GM12878 (cell line): ENCODE results near the gene CALN1. TPM values are rescaled to one million over a fixed set of nuclear protein-coding genes. Genes with fewer than 3 reads are reported as not detected.

Experiments used
- ATAC-seq: fragments of 200-7000 bp; cut with Tn5 transposase; 3 replicates; pipeline ENCODE4 v1.9.1; 2020; ENCODE audit warnings: mild to moderate bottlenecking, moderate library complexity
- BruUV-seq: library from RNA; stranded (reverse); fragments of 400-500 nt; replicated peaks from 2 replicates; lab custom pipeline; 2021; lab: Mats Ljungman, UMichigan
- CTCF ChIA-PET: fragments of 300-600 bp; sonication (Branson Sonifier 250); formaldehyde crosslinking; extraction: SDS; loops from one replicate; lab custom pipeline; 2021; ENCODE audit warnings: inconsistent platforms; lab: Yijun Ruan, JAX
- POLR2A ChIA-PET: fragments of 350-600 bp; formaldehyde crosslinking; extraction: SDS; loops from one replicate; lab custom pipeline; 2021; ENCODE audit warnings: inconsistent platforms; lab: Charles Lee
- RAD21 ChIA-PET: fragments of 300-600 bp; sonication (Branson Sonifier 250); formaldehyde crosslinking; loops from one replicate; lab custom pipeline; 2023; ENCODE audit warnings: antibody characterized with exemption; ENCODE audit not compliant: unreplicated experiment; lab: Charles Lee
- SMC1A ChIA-PET: fragments of 300-600 bp; sonication (Branson Sonifier 250); formaldehyde crosslinking; loops from one replicate; lab custom pipeline; 2023; ENCODE audit not compliant: unreplicated experiment, uncharacterized antibody; lab: Charles Lee
- DNase-seq: peaks from one replicate; pipeline ENCODE4 v3.0.0-alpha.2; 2011; ENCODE audit warnings: low read depth, low spot score
- FAIRE-seq: peaks from 3 replicates; lab custom pipeline; 2011; peaks lifted over from hg19 to GRCh38; lab: Jason Lieb, UNC
- H2AFZ ChIP-seq: 2 replicates; pipeline ENCODE4 v1.6.0; 2011; ENCODE audit warnings: low read depth, low read length, control low read depth; ENCODE audit not compliant: control insufficient read depth
- H3K27ac ChIP-seq: 2 replicates; pipeline ENCODE4 v1.5.1; 2011; ENCODE audit warnings: control low read depth; ENCODE audit not compliant: control insufficient read depth, insufficient read depth
- H3K27me3 ChIP-seq, 2 experiments: replicated peaks in 1 of 2; 2 replicates each; pipeline versions ENCODE4 v1.6.0 to v1.6.1; 2011; ENCODE audit warnings: low read length in 1 of 2; ENCODE audit not compliant: control insufficient read depth in 2 of 2, insufficient read depth in 2 of 2
- H3K36me3 ChIP-seq, 2 experiments: 2 replicates each; pipeline ENCODE4 v1.5.1; 2011; ENCODE audit warnings: low read length in 1 of 2; ENCODE audit not compliant: control insufficient read depth in 2 of 2, insufficient read depth in 2 of 2
- H3K4me1 ChIP-seq: 2 replicates; pipeline ENCODE4 v1.6.1; 2011; ENCODE audit warnings: mild to moderate bottlenecking, low read length, moderate library complexity, mixed read lengths; ENCODE audit not compliant: control insufficient read depth, insufficient read depth
- H3K4me2 ChIP-seq: 2 replicates; pipeline ENCODE4 v1.6.0; 2011; ENCODE audit warnings: control low read depth; ENCODE audit not compliant: control insufficient read depth, insufficient read depth
- H3K4me3 ChIP-seq: fragments of 200-600 bp; sonication (generic); 2 replicates; pipeline ENCODE4 v1.5.1; 2016
- H3K79me2 ChIP-seq: 2 replicates; pipeline ENCODE4 v1.6.0; 2011; ENCODE audit warnings: low read length; ENCODE audit not compliant: control insufficient read depth, insufficient read depth
- H3K9ac ChIP-seq: 2 replicates; pipeline ENCODE4 v1.8.0; 2011; ENCODE audit warnings: low read length, control low read depth, mixed read lengths; ENCODE audit not compliant: control insufficient read depth, insufficient read depth
- H3K9me3 ChIP-seq: replicated peaks from 3 replicates; pipeline ENCODE4 v1.5.1; 2011; ENCODE audit warnings: mild to moderate bottlenecking, low read length; ENCODE audit not compliant: control insufficient read depth, insufficient read depth
- H4K20me1 ChIP-seq: 2 replicates; pipeline ENCODE4 v1.6.0; 2011; ENCODE audit not compliant: control insufficient read depth, insufficient read depth
- BRCA1 ChIP-seq: IDR thresholded peaks from 2 replicates; pipeline ENCODE4 v1.6.1; 2011; ENCODE audit warnings: low read depth, low read length, improper control_type of control experiment
- CEBPB ChIP-seq, 2 experiments: fragments of 150-350 bp in 1 of 2; IDR thresholded peaks; 2 replicates each; pipeline ENCODE4 v1.6.1; 2012 to 2014; ENCODE audit warnings: low read depth in 2 of 2, low read length in 2 of 2, borderline replicate concordance in 1 of 2, inconsistent platforms in 1 of 2
- CREB1 ChIP-seq: IDR thresholded peaks from 2 replicates; pipeline ENCODE4 v1.6.1; 2012; ENCODE audit warnings: low read depth, mild to moderate bottlenecking, inconsistent platforms
- EGR1 ChIP-seq, 2 experiments: IDR thresholded peaks; 1 replicate in 1 of 2; 2 replicates in 1 of 2; pipeline ENCODE4 v1.6.1; 2011 to 2012; ENCODE audit warnings: low read depth in 2 of 2, low read length in 2 of 2, borderline replicate concordance in 1 of 2, mild to moderate bottlenecking in 1 of 2, moderate library complexity in 1 of 2
- MYC ChIP-seq: IDR thresholded peaks from 2 replicates; pipeline ENCODE4 v1.6.1; 2011; ENCODE audit warnings: mild to moderate bottlenecking, low read length, moderate library complexity, inconsistent platforms; ENCODE audit not compliant: insufficient read depth, insufficient replicate concordance, insufficient read length, severe bottlenecking
- NFYB ChIP-seq: IDR thresholded peaks from 2 replicates; pipeline ENCODE4 v1.6.1; 2011; ENCODE audit warnings: low read depth, mild to moderate bottlenecking, low read length, improper control_type of control experiment, moderate library complexity; ENCODE audit not compliant: insufficient read depth
- NR2F1 ChIP-seq: fragments of 450-650 bp; conservative IDR thresholded peaks from 2 replicates; pipeline ENCODE4 v1.6.1; 2017; ENCODE audit warnings: mild to moderate bottlenecking
- POLR2A ChIP-seq: IDR thresholded peaks from 2 replicates; pipeline ENCODE4 v1.6.1; 2011; ENCODE audit warnings: low read depth, mild to moderate bottlenecking, low read length
- RUNX3 ChIP-seq: IDR thresholded peaks from 2 replicates; pipeline ENCODE4 v1.6.1; 2012; ENCODE audit warnings: low read length, inconsistent platforms
- SIX5 ChIP-seq: IDR thresholded peaks from 2 replicates; pipeline ENCODE4 v1.6.1; 2011; ENCODE audit warnings: mild to moderate bottlenecking, low read depth, low read length, moderate library complexity; ENCODE audit not compliant: severe bottlenecking
- TBL1XR1 ChIP-seq: IDR thresholded peaks from 2 replicates; pipeline ENCODE4 v1.6.1; 2012; ENCODE audit warnings: low read depth, low read length, improper control_type of control experiment
- YY1 ChIP-seq: IDR thresholded peaks from 2 replicates; pipeline ENCODE4 v1.6.1; 2011; ENCODE audit warnings: low read depth, mild to moderate bottlenecking, low read length
- ZSCAN29 ChIP-seq: fragments of 450-650 bp; IDR thresholded peaks from 2 replicates; pipeline ENCODE4 v1.6.1; 2017; ENCODE audit warnings: mild to moderate bottlenecking, moderate library complexity
- WGBS: methylation state at CpG from one replicate; pipeline ENCODE4 v1.1.6; 2016; ENCODE audit warnings: low lambda C conversion rate; ENCODE audit not compliant: insufficient replicate concordance, insufficient coverage; ENCODE audit errors: missing lambda C conversion rate; 5-methylcytosine and 5-hydroxymethylcytosine counted together
- in situ Hi-C: fragments of 300-500 bp; cut with MboI; formaldehyde crosslinking; loops from 9 replicates; pipeline ENCODE4 v1.14.3; 2018; ENCODE audit warnings: mixed read lengths
- intact Hi-C: fragments of 100-400 bp; cut with micrococcal nuclease; formaldehyde crosslinking; loops from one replicate; pipeline ENCODE4 v1.14.2; 2022; ENCODE audit not compliant: unreplicated experiment
- polyA plus RNA-seq, 11 experiments: library from polyadenylated mRNA; depleted of rRNA in 4 of 11; unstranded in 6 of 11; stranded (reverse) in 5 of 11; fragments of >200 nt; fragmentation: Nextera tagmentation in 4 of 11; fragmentation: Illumina TruSeq in 1 of 11; extraction: Ambion mirVana in 4 of 11; extraction: Trizol in 1 of 11; gene quantifications; 1 replicate in 1 of 11; 2 replicates in 10 of 11; pipeline versions ENCODE4 v1.2.1 to v1.2.3, GENCODE V29; 2011 to 2016; ENCODE audit warnings: inconsistent platforms in 2 of 11, missing spikeins in 2 of 11, low read depth in 1 of 11
- total RNA-seq, 4 experiments: library from RNA; depleted of rRNA in 3 of 4; stranded (reverse); fragments of >200 nt in 3 of 4; fragmentation: Illumina TruSeq in 1 of 4; extraction: Trizol in 1 of 4; gene quantifications; 2 replicates each; pipeline versions ENCODE4 v1.2.1 to v1.2.3, GENCODE V29; 2013 to 2021
- TF ChIP-seq, protein P1 (sequence below): fragments of 450-650 bp; IDR thresholded peaks from 2 replicates; pipeline ENCODE4 v1.6.1; 2014; ENCODE audit warnings: mild to moderate bottlenecking
- TF ChIP-seq, protein P2 (sequence below): IDR thresholded peaks from 2 replicates; pipeline ENCODE4 v1.6.1; 2012; ENCODE audit warnings: low read length, inconsistent platforms

CALN1 gene
- total and polyA plus RNA-seq, 10 of the 15 experiments (the other 5 are each of a cell fraction or from before 2014, with no cell fraction given) = 0.48 to 15.3 (median 1.6) TPM

DNA sequence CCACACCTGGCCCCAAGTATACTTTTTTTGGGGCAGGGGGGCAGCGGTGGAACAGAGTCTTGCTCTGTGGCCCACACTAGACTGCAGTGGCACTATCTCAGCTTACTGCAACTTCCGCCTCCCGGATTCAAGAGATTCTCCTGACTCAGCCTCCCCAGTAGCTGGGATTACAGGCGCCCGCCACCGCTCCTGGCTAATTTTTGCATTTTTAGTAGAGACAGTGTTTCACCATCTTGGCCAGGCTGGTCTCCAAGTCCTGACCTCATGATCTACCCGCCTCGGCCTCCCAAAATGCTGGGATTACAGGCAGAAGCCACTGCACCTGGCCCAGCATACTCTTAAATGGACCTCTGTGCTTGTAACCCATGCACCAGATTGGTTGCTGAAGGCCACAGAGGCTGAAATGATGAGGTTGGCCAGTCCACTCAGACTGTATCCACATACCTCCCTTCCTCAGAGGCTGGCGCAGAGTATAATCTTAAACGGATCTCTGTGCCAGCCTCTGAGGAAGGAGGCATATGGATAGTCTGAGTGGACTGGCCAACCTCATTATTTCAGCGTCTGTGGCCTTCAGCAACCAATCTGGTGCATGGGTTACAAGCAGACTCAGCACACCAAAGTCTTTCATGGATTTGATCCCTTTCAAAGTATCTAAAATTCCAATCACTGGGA, 3.0 kb downstream of the CALN1 start:
- H4K20me1 ChIP-seq = no peaks in the 10 kb centered on the region
- in situ Hi-C loops (no loop called here), intact Hi-C loops (no loop called here)
- H3K36me3 ChIP-seq = no peaks in the 10 kb centered on the region
- no TSS peak for BruUV-seq
- no peaks in the 10 kb centered on the region for H3K4me1 ChIP-seq
- no peak for TF ChIP-seq CEBPB (IDR thresholded peaks at IDR 0.05; ENCODE audit: borderline replicate concordance in 1 of 2, low read depth in 2 of 2, low read length in 2 of 2)
- no peak for TF ChIP-seq BRCA1
- no peak for TF ChIP-seq ZSCAN29
- no peak for TF ChIP-seq NFYB
- no peak for ATAC-seq
- no peak for FAIRE-seq
- H3K4me3 ChIP-seq = no peak overlapping the region
- no peak overlapping the region for H2AFZ ChIP-seq
- no peak overlapping the region for H3K9ac ChIP-seq
- ChIA-PET RAD21 (no interaction called here), POLR2A (no interaction called here), CTCF (no interaction called here), SMC1A (no interaction called here)
- no peaks in the 10 kb centered on the region for H3K27me3 ChIP-seq
- no peak overlapping the region for H3K27ac ChIP-seq
- WGBS = 70% methylated on average over 11 of the region's 11 CpGs
- DNase-seq = no peak
- H3K9me3 ChIP-seq = no peaks in the 10 kb centered on the region; the same call in 2 of the 3 replicates
- no peaks in the 10 kb centered on the region for H3K79me2 ChIP-seq
- H3K4me2 ChIP-seq = no peak overlapping the region

DNA sequence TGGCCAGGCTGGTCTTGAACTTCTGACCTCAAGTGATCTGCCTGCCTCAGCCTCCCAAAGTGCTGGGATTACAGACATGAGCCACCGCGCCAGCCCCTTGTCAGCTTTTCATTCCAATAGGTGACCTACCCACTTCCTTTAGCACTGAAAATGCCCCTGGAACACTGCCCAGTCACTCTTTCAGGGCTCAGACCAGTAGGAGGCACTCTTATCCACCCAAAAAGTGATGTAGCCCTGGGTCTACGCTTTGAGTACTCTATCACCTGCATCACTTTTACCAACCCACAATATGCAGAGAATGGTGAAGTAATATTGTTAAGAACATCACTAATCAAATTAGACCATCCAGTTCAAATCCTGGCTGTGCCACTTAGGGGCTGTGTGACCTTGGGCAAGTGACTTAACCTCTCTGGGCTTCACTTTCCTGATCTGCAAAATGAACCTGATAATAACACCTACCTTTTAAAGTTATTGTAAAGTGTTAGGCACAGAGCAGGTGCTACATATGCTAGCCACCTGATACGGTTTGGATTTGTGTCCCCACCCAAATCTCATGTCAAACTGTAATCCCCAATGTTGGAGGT, 5.2 kb downstream of the CALN1 start:
- no peak for FAIRE-seq
- CTCF ChIA-PET = interaction anchor here (1.1 kb wide), 1 partner anchor 379 kb away, joined by 7 read pairs; no protein-coding TSS in a partner anchor
- WGBS = 50% methylated on average over 4 of the region's 4 CpGs
- TF ChIP-seq TBL1XR1 = no peak
- TF ChIP-seq, protein P1, sequence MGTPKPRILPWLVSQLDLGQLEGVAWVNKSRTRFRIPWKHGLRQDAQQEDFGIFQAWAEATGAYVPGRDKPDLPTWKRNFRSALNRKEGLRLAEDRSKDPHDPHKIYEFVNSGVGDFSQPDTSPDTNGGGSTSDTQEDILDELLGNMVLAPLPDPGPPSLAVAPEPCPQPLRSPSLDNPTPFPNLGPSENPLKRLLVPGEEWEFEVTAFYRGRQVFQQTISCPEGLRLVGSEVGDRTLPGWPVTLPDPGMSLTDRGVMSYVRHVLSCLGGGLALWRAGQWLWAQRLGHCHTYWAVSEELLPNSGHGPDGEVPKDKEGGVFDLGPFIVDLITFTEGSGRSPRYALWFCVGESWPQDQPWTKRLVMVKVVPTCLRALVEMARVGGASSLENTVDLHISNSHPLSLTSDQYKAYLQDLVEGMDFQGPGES = no peak
- TF ChIP-seq YY1 = no peak
- no peak for TF ChIP-seq POLR2A
- TF ChIP-seq CREB1 = no peak
- TF ChIP-seq EGR1 (IDR thresholded peaks at IDR 0.05; ENCODE audit: borderline replicate concordance in 1 of 2, low read depth in 2 of 2, low read length in 2 of 2) = no peak
- TF ChIP-seq NR2F1 = no peak
- TF ChIP-seq SIX5 = no peak
- TF ChIP-seq ZSCAN29 = no peak
- no peak for TF ChIP-seq MYC
- TF ChIP-seq RUNX3 = no peak
- TF ChIP-seq, protein P2, sequence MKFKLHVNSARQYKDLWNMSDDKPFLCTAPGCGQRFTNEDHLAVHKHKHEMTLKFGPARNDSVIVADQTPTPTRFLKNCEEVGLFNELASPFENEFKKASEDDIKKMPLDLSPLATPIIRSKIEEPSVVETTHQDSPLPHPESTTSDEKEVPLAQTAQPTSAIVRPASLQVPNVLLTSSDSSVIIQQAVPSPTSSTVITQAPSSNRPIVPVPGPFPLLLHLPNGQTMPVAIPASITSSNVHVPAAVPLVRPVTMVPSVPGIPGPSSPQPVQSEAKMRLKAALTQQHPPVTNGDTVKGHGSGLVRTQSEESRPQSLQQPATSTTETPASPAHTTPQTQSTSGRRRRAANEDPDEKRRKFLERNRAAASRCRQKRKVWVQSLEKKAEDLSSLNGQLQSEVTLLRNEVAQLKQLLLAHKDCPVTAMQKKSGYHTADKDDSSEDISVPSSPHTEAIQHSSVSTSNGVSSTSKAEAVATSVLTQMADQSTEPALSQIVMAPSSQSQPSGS = no peak

More for the DNA sequence above, 5.2 kb downstream of the CALN1 start:
- Histone ChIP-seq H3K36me3 (no peaks in the 10 kb centered on the region), H3K4me3 (no peak overlapping the region), H3K9me3 (no peaks in the 10 kb centered on the region; the same call in 2 of the 3 replicates), H3K9ac (no peak overlapping the region), H3K27me3 (no peaks in the 10 kb centered on the region), H4K20me1 (no peaks in the 10 kb centered on the region), H3K27ac (no peak overlapping the region), H3K79me2 (no peaks in the 10 kb centered on the region), H2AFZ (no peak overlapping the region), H3K4me2 (no peak overlapping the region), H3K4me1 (no peaks in the 10 kb centered on the region)
- intact Hi-C loops (no loop called here), in situ Hi-C loops (no loop called here)
- no TSS peak for BruUV-seq
- POLR2A ChIA-PET = no interaction called here
- SMC1A ChIA-PET = no interaction called here
- DNase-seq (no peak), ATAC-seq (no peak)
- RAD21 ChIA-PET = no interaction called here
